Ectodermal cell (in vitro differentiated cells): ENCODE data around the gene TLE4.
"Not testable (repeated sequence)": the region's sequence is repeated elsewhere in the genome, so short reads cannot be mapped to it uniquely, and the experiment has no call there.

Experiments
- H3K27ac ChIP-seq: 2 replicates; pipeline ENCODE4 v1.7.0; 2013; ENCODE audit warnings: mild to moderate bottlenecking, low read depth, low read length; ENCODE audit not compliant: insufficient read depth, poor library complexity, severe bottlenecking
- H3K27me3 ChIP-seq: 2 replicates; pipeline ENCODE4 v1.7.0; 2013; ENCODE audit warnings: mild to moderate bottlenecking, low read length; ENCODE audit not compliant: insufficient read depth, control insufficient read depth, poor library complexity, severe bottlenecking
- H3K36me3 ChIP-seq: one replicate; pipeline ENCODE4 v1.7.0; 2013; ENCODE audit warnings: low read length; ENCODE audit not compliant: control insufficient read depth, insufficient read depth
- H3K4me1 ChIP-seq: one replicate; pipeline ENCODE4 v1.7.0; 2013; ENCODE audit warnings: low read length; ENCODE audit not compliant: control insufficient read depth, insufficient read depth
- H3K4me3 ChIP-seq: 2 replicates; pipeline ENCODE4 v1.7.0; 2013; ENCODE audit warnings: low read depth, low read length, control low read depth; ENCODE audit not compliant: insufficient read depth
- H3K9me3 ChIP-seq: 2 replicates; pipeline ENCODE4 v1.7.0; 2013; ENCODE audit warnings: mild to moderate bottlenecking, low read length, moderate library complexity; ENCODE audit not compliant: control insufficient read depth
- WGBS, 2 experiments: methylation state at CpG; one replicate each; pipeline ENCODE4 v1.1.7; 2013; ENCODE audit warnings: missing lambda C conversion rate in 2 of 2; 5-methylcytosine and 5-hydroxymethylcytosine counted together

The TLE4 gene

GRCh38 chr9:79651251-79651795 is 79.6 kb downstream of the TLE4 start:
- H3K9me3 ChIP-seq, result no peaks in the 10 kb centered on the region
- H3K4me3 ChIP-seq, result no peak overlapping the region
- 50 to 56% methylated on average over 10 of the region's 10 CpGs for WGBS, 2 experiments
- peaks cover 16% of the 10 kb centered on the region for H3K4me1 ChIP-seq
- H3K27ac ChIP-seq, result peak overlapping the region; percentile 30
- H3K36me3 ChIP-seq, result no peaks in the 10 kb centered on the region
- H3K27me3 ChIP-seq, result no peaks in the 10 kb centered on the region

DNA sequence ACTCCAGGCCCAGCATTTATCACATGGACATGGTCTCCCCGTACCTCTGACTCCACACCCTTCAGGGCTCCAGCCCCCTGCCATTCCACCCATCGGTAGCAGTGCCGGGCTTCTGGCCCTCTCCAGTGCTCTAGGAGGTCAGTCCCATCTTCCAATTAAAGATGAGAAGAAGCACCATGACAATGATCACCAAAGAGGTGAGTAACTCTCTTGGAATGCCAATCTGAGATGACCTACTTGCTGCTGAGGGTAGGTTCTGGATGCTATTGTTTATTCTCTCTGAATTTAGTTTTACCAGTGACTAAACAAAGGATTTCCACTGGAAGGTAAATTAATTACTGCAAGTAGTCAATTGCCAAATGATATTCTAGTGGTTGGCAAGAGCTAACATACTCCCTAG is 80.8 kb downstream of the TLE4 start:
- Histone ChIP-seq H3K36me3 (peaks cover 7% of the 10 kb centered on the region), H3K9me3 (no peaks in the 10 kb centered on the region), H3K27ac (no peak overlapping the region), H3K4me1 (peaks cover 13% of the 10 kb centered on the region), H3K4me3 (no peak overlapping the region), H3K27me3 (no peaks in the 10 kb centered on the region)
- WGBS, 2 experiments, result 89 to 93% methylated on average over 3 of the region's 3 CpGs

DNA sequence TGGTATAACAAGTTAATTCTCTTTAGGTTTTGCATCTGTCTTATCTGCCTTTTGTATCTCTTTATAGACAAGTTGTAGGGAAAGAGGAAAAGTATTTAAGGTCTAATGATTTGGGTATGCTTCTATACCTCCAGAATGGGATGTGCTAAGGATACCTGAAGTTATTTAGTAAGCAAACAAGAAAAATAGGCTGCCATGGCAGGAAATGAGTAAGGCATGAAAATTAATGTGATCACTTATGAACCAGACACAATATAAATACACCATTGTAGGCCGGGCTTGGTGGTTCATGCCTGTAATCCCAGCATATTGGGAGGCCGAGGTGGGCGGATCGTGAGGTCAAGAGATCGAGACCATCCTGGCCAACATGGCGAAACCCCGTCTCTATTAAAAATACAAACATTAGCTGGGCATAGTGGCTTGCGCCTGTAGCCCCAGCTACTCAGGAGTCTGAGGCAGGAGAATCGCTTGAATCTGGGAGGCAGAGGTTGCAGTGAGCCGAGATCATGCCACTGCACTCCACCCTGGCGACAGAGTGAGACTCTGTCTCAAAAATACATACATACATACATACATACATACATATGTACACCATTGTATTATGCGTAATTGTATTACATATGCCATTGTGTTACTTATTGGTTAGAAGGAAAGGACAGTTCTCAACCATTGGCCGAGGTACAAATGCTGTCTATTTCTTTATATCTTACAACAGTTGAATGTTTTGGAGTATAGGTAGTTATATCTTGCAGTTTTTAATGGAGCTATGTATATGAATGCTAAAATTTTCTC is 83.0 kb downstream of the TLE4 start:
- H3K36me3 ChIP-seq, result not testable (repeated sequence)
- 89 to 96% methylated on average over 12 of the region's 13 CpGs for WGBS, 2 experiments
- peaks cover 23% of the 10 kb centered on the region for H3K4me1 ChIP-seq

GRCh38 chr9:79655551-79655950 is 83.8 kb downstream of the TLE4 start:
- Histone ChIP-seq H3K4me3 (no peak overlapping the region), H3K27me3 (no peaks in the 10 kb centered on the region), H3K9me3 (no peaks in the 10 kb centered on the region), H3K27ac (no peak overlapping the region), H3K4me1 (peaks cover 29% of the 10 kb centered on the region), H3K36me3 (peaks cover 7% of the 10 kb centered on the region)

More for the DNA sequence above, 83.0 kb downstream of the TLE4 start:
- H3K27me3 ChIP-seq, H3K4me3 ChIP-seq, H3K9me3 ChIP-seq, H3K27ac ChIP-seq: not testable (repeated sequence)

- Histone ChIP-seq H3K27ac (no peak overlapping the region), H3K9me3 (no peaks in the 10 kb centered on the region), H3K4me1 (peaks cover 26% of the 10 kb centered on the region), H3K36me3 (peaks cover 7% of the 10 kb centered on the region), H3K4me3 (no peak overlapping the region), H3K27me3 (no peaks in the 10 kb centered on the region)
- WGBS, 2 experiments, result 92 to 99% methylated on average over 4 to 5 of the region's 5 CpGs
Observed at GRCh38 chr9:79656169-79656568, 84.4 kb downstream of the TLE4 start.

DNA sequence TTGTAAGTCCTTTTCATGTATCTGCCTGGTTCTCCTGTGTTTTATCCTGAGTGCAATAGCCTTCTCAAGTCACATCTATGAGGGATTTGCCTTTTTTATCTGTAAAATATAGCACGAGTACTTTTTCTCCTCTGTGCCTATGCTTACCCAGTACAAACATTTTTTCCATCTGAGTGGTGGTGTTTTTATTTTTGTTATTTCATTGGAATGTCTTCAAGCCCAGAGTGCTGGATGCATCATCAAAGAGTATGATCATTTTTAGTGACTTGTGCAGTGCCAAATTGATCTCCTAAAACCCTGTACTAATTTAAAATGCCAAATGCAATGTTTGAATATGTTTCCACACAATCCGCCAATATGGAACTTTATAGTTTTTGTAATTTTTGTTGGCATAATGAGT is 86.1 kb downstream of the TLE4 start:
- WGBS, 2 experiments, result 83% methylated on average over 2 of the region's 2 CpGs; no CpG with 5 or more reads in 1 of the 2 experiments

DNA sequence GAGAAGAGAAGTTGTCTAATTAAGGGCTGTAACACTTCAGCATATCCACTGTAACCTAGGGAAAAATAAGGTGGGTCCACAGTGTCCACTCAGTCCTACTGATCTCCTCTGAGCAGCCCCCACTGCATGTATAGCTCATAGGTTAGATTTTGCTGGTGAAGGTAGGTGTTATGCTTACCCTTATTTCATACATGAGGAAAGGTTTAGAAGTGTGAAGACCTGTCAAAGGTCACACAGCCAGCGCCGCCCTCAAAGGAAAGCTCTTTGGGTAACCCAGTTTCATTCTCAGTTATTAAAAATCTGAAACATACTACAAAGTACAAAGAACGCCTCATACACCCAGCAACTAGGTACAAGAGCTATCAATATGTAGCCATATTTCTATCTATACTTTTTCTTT is 87.2 kb downstream of the TLE4 start:
- Histone ChIP-seq H3K4me1 (peaks cover 44% of the 10 kb centered on the region), H3K27me3 (no peaks in the 10 kb centered on the region), H3K36me3 (peaks cover 7% of the 10 kb centered on the region), H3K27ac (no peak overlapping the region), H3K4me3 (no peak overlapping the region), H3K9me3 (no peaks in the 10 kb centered on the region)
- WGBS, 2 experiments, result 95 to 97% methylated on average over 3 of the region's 3 CpGs

More for the DNA sequence above, 86.1 kb downstream of the TLE4 start:
- peaks cover 35% of the 10 kb centered on the region for H3K4me1 ChIP-seq
- H3K27me3 ChIP-seq, result no peaks in the 10 kb centered on the region
- H3K4me3 ChIP-seq, result no peak overlapping the region
- H3K36me3 ChIP-seq, result peaks cover 7% of the 10 kb centered on the region
- no peaks in the 10 kb centered on the region for H3K9me3 ChIP-seq
- H3K27ac ChIP-seq, result no peak overlapping the region

DNA sequence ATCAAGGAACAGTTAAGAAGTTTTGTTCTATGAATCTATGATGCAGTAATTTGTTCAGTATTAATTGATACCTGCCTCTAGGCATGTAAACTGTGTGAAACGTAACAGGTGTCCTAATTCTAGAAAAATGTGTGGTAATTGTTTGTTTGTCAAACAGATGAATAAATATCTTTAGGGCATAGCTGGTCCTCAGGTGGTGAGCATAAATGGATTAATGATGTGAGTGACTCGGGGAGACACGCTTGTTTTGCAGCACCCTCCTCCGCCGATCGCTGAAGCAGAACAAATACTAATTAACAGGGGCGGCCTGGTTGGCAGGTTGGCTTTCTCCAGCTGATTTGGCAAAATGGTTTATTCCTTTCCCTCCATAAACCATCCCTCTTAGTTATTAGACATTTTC is 88.8 kb downstream of the TLE4 start:
- Histone ChIP-seq H3K9me3 (no peaks in the 10 kb centered on the region), H3K4me3 (no peak overlapping the region), H3K4me1 (peaks cover 61% of the 10 kb centered on the region), H3K27ac (no peak overlapping the region), H3K27me3 (no peaks in the 10 kb centered on the region), H3K36me3 (peaks cover 7% of the 10 kb centered on the region)
- WGBS, 2 experiments, result 35 to 37% methylated on average over 6 to 7 of the region's 7 CpGs

- H3K4me3 ChIP-seq, result no peak overlapping the region
- H3K4me1 ChIP-seq, result peaks cover 65% of the 10 kb centered on the region
- WGBS, 2 experiments, result 73 to 100% methylated on average over 2 of the region's 2 CpGs
- H3K36me3 ChIP-seq, result peaks cover 7% of the 10 kb centered on the region
- peak overlapping the region; percentile 28 for H3K27ac ChIP-seq
- H3K9me3 ChIP-seq, result no peaks in the 10 kb centered on the region
- H3K27me3 ChIP-seq, result no peaks in the 10 kb centered on the region
Observed at GRCh38 chr9:79661279-79661678, 89.5 kb downstream of the TLE4 start.

DNA sequence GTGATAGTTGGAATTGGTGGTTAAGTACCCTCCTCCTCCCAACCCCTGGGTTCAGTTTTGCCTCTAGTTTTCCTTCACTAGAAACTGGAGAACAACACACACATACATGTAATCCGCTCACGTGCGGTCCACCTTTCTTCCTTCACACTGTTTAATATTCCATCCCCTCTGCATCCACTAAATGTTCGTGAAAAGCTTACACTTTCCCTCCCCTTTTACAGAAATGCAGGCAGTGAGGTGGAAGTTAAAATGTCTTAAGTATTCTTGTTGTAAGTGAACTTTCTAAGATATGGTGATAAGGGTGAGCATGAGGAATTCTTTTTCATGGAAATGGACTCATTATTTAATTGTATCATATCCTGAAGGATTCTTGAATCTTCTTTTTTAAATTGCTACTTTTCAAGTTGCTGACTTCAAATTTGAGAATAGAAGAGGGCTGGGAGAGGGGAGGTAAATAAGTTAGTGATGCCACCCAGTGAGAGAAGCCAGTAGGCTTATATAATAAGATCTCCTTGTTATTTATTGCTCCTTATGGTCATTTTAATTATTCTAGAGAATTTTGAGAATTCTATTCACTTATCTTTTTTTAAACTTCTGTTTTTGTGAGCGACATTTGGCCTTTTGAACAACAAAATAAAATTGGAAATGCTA is 90.2 kb downstream of the TLE4 start:
- 56 to 62% methylated on average over 4 to 5 of the region's 5 CpGs for WGBS, 2 experiments
- Histone ChIP-seq H3K27ac (peak overlapping the region; percentile 78), H3K27me3 (no peaks in the 10 kb centered on the region), H3K36me3 (peaks cover 3% of the 10 kb centered on the region), H3K4me3 (no peak overlapping the region), H3K4me1 (peaks cover 70% of the 10 kb centered on the region), H3K9me3 (no peaks in the 10 kb centered on the region)
